Caco-2 (cell line): ENCODE data around the gene TUBAL3. TPM values are rescaled to one million over a fixed set of nuclear protein-coding genes. Genes with fewer than 3 reads are reported as not detected.

Source experiments
- BruUV-seq: library from RNA; stranded (reverse); fragments of 400-500 nt; replicated peaks from 2 replicates; lab custom pipeline; 2021; lab: Mats Ljungman, UMichigan
- CTCF ChIA-PET: fragments of 300-600 bp; sonication (Branson Sonifier 250); formaldehyde crosslinking; loops from one replicate; lab custom pipeline; 2022; ENCODE audit warnings: antibody characterized with exemption; lab: Charles Lee
- POLR2A ChIA-PET: fragments of 300-600 bp; sonication (Branson Sonifier 250); formaldehyde crosslinking; loops from one replicate; lab custom pipeline; 2022; ENCODE audit warnings: antibody characterized with exemption; lab: Charles Lee
- DNase-seq, 2 experiments: peaks; one replicate each; pipeline versions ENCODE4 v3.0.0 to v3.0.0-alpha.2; 2020 to 2022
- H3K27me3 ChIP-seq: replicated peaks from 2 replicates; pipeline ENCODE4 v1.6.0; 2011; ENCODE audit warnings: low read length; ENCODE audit not compliant: control insufficient read depth, insufficient read depth
- H3K36me3 ChIP-seq: 2 replicates; pipeline ENCODE4 v1.5.1; 2011; ENCODE audit warnings: low read length; ENCODE audit not compliant: control insufficient read depth, insufficient read depth
- H3K4me1 ChIP-seq: fragments of 250-450 bp; sonication (Bioruptor Pico); 2 replicates; pipeline ENCODE4 v1.5.1; 2020; ENCODE audit warnings: mild to moderate bottlenecking
- H3K4me3 ChIP-seq: 2 replicates; pipeline ENCODE4 v1.5.1; 2011; ENCODE audit warnings: low read depth, mild to moderate bottlenecking, control low read depth, low read length
- H3K9me3 ChIP-seq: fragments of 250-450 bp; sonication (Bioruptor Pico); 2 replicates; pipeline ENCODE4 v1.5.1; 2020; ENCODE audit warnings: mild to moderate bottlenecking, moderate library complexity
- H3K27ac Mint-ChIP-seq: one replicate; pipeline ENCODE4 v1.8.0; 2022; ENCODE audit warnings: mixed read lengths; ENCODE audit not compliant: unreplicated experiment
- H3K27me3 Mint-ChIP-seq: one replicate; pipeline ENCODE4 v1.8.0; 2022; ENCODE audit warnings: mixed read lengths; ENCODE audit not compliant: insufficient read depth, unreplicated experiment
- H3K36me3 Mint-ChIP-seq: one replicate; pipeline ENCODE4 v1.8.0; 2022; ENCODE audit warnings: mild to moderate bottlenecking, mixed read lengths; ENCODE audit not compliant: insufficient read depth, unreplicated experiment
- H3K4me1 Mint-ChIP-seq: one replicate; pipeline ENCODE4 v1.8.0; 2022; ENCODE audit warnings: low read depth, mixed read lengths; ENCODE audit not compliant: unreplicated experiment
- H3K4me3 Mint-ChIP-seq: one replicate; pipeline ENCODE4 v1.8.0; 2022; ENCODE audit warnings: mild to moderate bottlenecking, moderate library complexity, mixed read lengths; ENCODE audit not compliant: unreplicated experiment
- H3K9me3 Mint-ChIP-seq: one replicate; pipeline ENCODE4 v1.8.0; 2022; ENCODE audit warnings: mixed read lengths; ENCODE audit not compliant: unreplicated experiment
- CTCF ChIP-seq, 2 experiments: fragments of 200-600 bp in 1 of 2; IDR thresholded peaks; 1 replicate in 1 of 2; 2 replicates in 1 of 2; pipeline versions ENCODE4 v1.5.1 to v1.8.0; 2011 to 2022; ENCODE audit warnings: antibody characterized with exemption in 1 of 2, control low read depth in 1 of 2, inconsistent platforms in 1 of 2, low read depth in 1 of 2, low read length in 1 of 2, mild to moderate bottlenecking in 1 of 2, moderate library complexity in 1 of 2; ENCODE audit not compliant: insufficient read depth in 1 of 2, severe bottlenecking in 1 of 2, unreplicated experiment in 1 of 2
- intact Hi-C: fragments of 100-400 bp; cut with micrococcal nuclease; formaldehyde crosslinking; loops from one replicate; pipeline ENCODE4 v1.10.0; 2022; ENCODE audit not compliant: unreplicated experiment
- total RNA-seq: library from RNA; stranded (reverse); gene quantifications from 2 replicates; pipeline ENCODE4 v1.2.3, GENCODE V29; 2022

TUBAL3 gene
- total RNA-seq, 1 experiment from 2014 or later: 0.39 TPM

DNA sequence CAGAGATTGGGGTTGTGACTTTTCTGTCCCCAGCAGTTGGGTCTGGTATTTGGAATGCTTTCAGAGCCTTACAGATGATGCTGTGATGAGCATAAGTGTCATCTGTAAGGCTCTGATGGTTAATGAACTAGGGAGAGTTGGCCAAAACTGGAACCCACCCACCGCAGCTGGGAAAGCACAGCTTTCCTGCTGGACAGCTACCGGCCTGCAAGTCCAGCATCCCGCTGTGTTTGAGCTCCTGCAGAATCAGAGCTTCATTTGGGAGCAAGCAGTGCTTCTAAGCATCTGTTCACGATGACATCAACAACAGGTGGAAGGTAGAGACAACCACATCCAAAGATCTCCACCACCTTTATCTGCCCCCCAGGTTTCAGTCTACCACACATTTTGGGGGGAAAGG is 28.2 kb downstream of the TUBAL3 start:
- no peaks in the 10 kb centered on the region for H3K4me1 ChIP-seq
- no peaks in the 10 kb centered on the region for H3K36me3 ChIP-seq
- intact Hi-C loops: no loop called here
- TF ChIP-seq CTCF (IDR thresholded peaks at IDR 0.05; ENCODE audit: insufficient read depth in 1 of 2, low read depth in 1 of 2, low read length in 1 of 2, severe bottlenecking in 1 of 2, unreplicated experiment in 1 of 2): no peak
- H3K4me1 Mint-ChIP-seq: peaks cover 6% of the 10 kb centered on the region
- peaks cover 12% of the 10 kb centered on the region for H3K9me3 Mint-ChIP-seq
- H3K27ac Mint-ChIP-seq: no peak overlapping the region
- CTCF ChIA-PET: no interaction called here
- DNase-seq: no peak
- H3K36me3 Mint-ChIP-seq: no peaks in the 10 kb centered on the region
- POLR2A ChIA-PET: interaction anchor here (0.6 kb wide), 1 partner anchor 435 kb away, joined by 3 read pairs; no protein-coding TSS in a partner anchor
- no peak overlapping the region for H3K4me3 ChIP-seq
- H3K4me3 Mint-ChIP-seq: no peak overlapping the region
- H3K27me3 ChIP-seq: no peaks in the 10 kb centered on the region
- H3K27me3 Mint-ChIP-seq: no peaks in the 10 kb centered on the region
- no TSS peak for BruUV-seq
- peaks cover 4% of the 10 kb centered on the region; the same call in 1 of the 2 replicates for H3K9me3 ChIP-seq

- peaks cover 6% of the 10 kb centered on the region for H3K4me1 Mint-ChIP-seq
- H3K9me3 Mint-ChIP-seq: peaks cover 35% of the 10 kb centered on the region
- DNase-seq: no peak
Measured at GRCh38 chr10:5373891-5374611, 30.6 kb downstream of the TUBAL3 start.

GRCh38 chr10:5373307-5373706 is 31.3 kb downstream of the TUBAL3 start:
- Mint-ChIP-seq H3K36me3 (no peaks in the 10 kb centered on the region), H3K27ac (no peak overlapping the region), H3K4me3 (no peak overlapping the region), H3K4me1 (peaks cover 6% of the 10 kb centered on the region), H3K9me3 (peaks cover 35% of the 10 kb centered on the region), H3K27me3 (peaks cover under 1% of the 10 kb centered on the region)
- H3K27me3 ChIP-seq: no peaks in the 10 kb centered on the region
- intact Hi-C loops: no loop called here
- peaks cover 11% of the 10 kb centered on the region for H3K9me3 ChIP-seq
- ChIA-PET POLR2A (no interaction called here), CTCF (no interaction called here)
- no peak for TF ChIP-seq CTCF (IDR thresholded peaks at IDR 0.05; ENCODE audit: insufficient read depth in 1 of 2, low read depth in 1 of 2, low read length in 1 of 2, severe bottlenecking in 1 of 2, unreplicated experiment in 1 of 2)
- BruUV-seq: no TSS peak
- DNase-seq: no peak
- no peak overlapping the region for H3K4me3 ChIP-seq
- H3K4me1 ChIP-seq: no peaks in the 10 kb centered on the region
- H3K36me3 ChIP-seq: no peaks in the 10 kb centered on the region

More at GRCh38 chr10:5373891-5374611, 30.6 kb downstream of the TUBAL3 start:
- ChIA-PET POLR2A (no interaction called here), CTCF (no interaction called here)
- intact Hi-C loops: no loop called here
- H3K4me1 ChIP-seq: no peaks in the 10 kb centered on the region
- no peak overlapping the region for H3K4me3 ChIP-seq
- no peak overlapping the region for H3K4me3 Mint-ChIP-seq
- peaks cover 11% of the 10 kb centered on the region for H3K9me3 ChIP-seq
- H3K36me3 Mint-ChIP-seq: no peaks in the 10 kb centered on the region
- no peak for TF ChIP-seq CTCF (IDR thresholded peaks at IDR 0.05; ENCODE audit: insufficient read depth in 1 of 2, low read depth in 1 of 2, low read length in 1 of 2, severe bottlenecking in 1 of 2, unreplicated experiment in 1 of 2)
- no peaks in the 10 kb centered on the region for H3K27me3 Mint-ChIP-seq
- H3K36me3 ChIP-seq: no peaks in the 10 kb centered on the region
- no peaks in the 10 kb centered on the region for H3K27me3 ChIP-seq
- no TSS peak for BruUV-seq
- no peak overlapping the region for H3K27ac Mint-ChIP-seq
